NCI-H510A treated with DMSO at 0.1 percent for 48 hours (cell line): Measurements from ENCODE around the gene IDS.
A peak's percentile ranks its signal among the peaks of the same experiment; 100 is the strongest.
"Not testable (repeated sequence)": the region's sequence is repeated elsewhere in the genome, so short reads cannot be mapped to it uniquely, and the experiment has no call there.

Source experiments
- DNase-seq: peaks from one replicate; lab custom pipeline; 2025; lab: John Stamatoyannopoulos, UW

IDS gene

GRCh38 chrX:149497626-149498025 is 7.5 kb downstream of the IDS start:
- no peak for DNase-seq

GRCh38 chrX:149497054-149497453 is 8.1 kb downstream of the IDS start:
- no peak for DNase-seq

- DNase-seq = no peak
Observed at GRCh38 chrX:149495573-149496071, 9.5 kb downstream of the IDS start.

GRCh38 chrX:149494844-149495565 is 10.1 kb downstream of the IDS start:
- no peak for DNase-seq

- DNase-seq = no peak
Observed at GRCh38 chrX:149493567-149494562, 11.2 kb downstream of the IDS start.

GRCh38 chrX:149491812-149492211 is 13.3 kb downstream of the IDS start:
- no peak for DNase-seq

- DNase-seq = no peak
Observed at GRCh38 chrX:149490100-149490499, 15.0 kb downstream of the IDS start.

- DNase-seq = not testable (repeated sequence)
Observed at GRCh38 chrX:149488411-149489052, 16.6 kb downstream of the IDS start.

- DNase-seq = not testable (repeated sequence)
Observed at GRCh38 chrX:149488008-149488407, 17.1 kb downstream of the IDS start.

- DNase-seq = no peak
Observed at GRCh38 chrX:149487292-149487691, 17.8 kb downstream of the IDS start.

- DNase-seq = no peak
Observed at GRCh38 chrX:149476513-149476912, 28.6 kb downstream of the IDS start.

- DNase-seq = no peak
Observed at GRCh38 chrX:149473966-149474365, 31.1 kb downstream of the IDS start.

- no peak for DNase-seq
Observed at GRCh38 chrX:149473092-149473491, 32.0 kb downstream of the IDS start.

- DNase-seq = no peak
Observed at GRCh38 chrX:149472625-149473024, 32.5 kb downstream of the IDS start.

GRCh38 chrX:149471397-149471796 is 33.7 kb downstream of the IDS start:
- no peak for DNase-seq

- peak; percentile 42 for DNase-seq
Observed at GRCh38 chrX:149470955-149471354, 34.2 kb downstream of the IDS start.

- no peak for DNase-seq
Observed at GRCh38 chrX:149469406-149469805, 35.7 kb downstream of the IDS start.

GRCh38 chrX:149467920-149468319 is 37.2 kb downstream of the IDS start:
- DNase-seq = no peak

GRCh38 chrX:149467461-149467860 is 37.6 kb downstream of the IDS start:
- no peak for DNase-seq

GRCh38 chrX:149462849-149463248 is 42.3 kb downstream of the IDS start:
- no peak for DNase-seq

GRCh38 chrX:149461746-149462145 is 43.4 kb downstream of the IDS start:
- no peak for DNase-seq

- DNase-seq = no peak
Observed at GRCh38 chrX:149458586-149458985, 46.5 kb downstream of the IDS start.
